SK-N-MC (cell line): ENCODE results near the gene CCDC183.

Experiments
- EZH2 ChIP-seq: fragments of 200-600 bp; sonication (generic); IDR thresholded peaks from one replicate; pipeline ENCODE4 v1.6.1; 2017; ENCODE audit warnings: antibody characterized with exemption
- POLR2AphosphoS5 ChIP-seq: IDR thresholded peaks from 2 replicates; pipeline ENCODE4 v1.6.1; 2012; ENCODE audit warnings: mild to moderate bottlenecking, low read depth, low read length, borderline replicate concordance

DNA sequence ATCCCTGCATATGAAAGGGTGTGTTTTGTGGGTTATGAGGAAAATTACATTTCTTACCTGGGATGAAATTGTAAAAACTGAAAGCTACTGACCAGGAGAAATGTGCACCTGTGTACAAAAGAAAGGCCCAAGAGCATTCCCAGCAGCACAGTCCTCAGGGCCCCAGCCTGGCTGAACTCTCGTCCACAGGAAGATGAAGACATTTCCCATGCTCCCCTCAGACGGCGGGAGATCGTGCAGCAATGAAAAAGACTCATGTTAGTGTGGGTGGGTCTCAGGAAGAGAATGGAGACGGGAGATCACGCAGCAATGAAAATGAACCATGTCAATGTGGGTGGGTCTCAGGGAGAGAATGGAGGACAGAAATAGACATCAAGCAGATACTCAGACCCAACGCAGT, 19.2 kb upstream of the CCDC183 start:
- TF ChIP-seq EZH2 (no peak), POLR2AphosphoS5 (no peak)
